Measurements from ENCODE around the gene SALL3.

DNA sequence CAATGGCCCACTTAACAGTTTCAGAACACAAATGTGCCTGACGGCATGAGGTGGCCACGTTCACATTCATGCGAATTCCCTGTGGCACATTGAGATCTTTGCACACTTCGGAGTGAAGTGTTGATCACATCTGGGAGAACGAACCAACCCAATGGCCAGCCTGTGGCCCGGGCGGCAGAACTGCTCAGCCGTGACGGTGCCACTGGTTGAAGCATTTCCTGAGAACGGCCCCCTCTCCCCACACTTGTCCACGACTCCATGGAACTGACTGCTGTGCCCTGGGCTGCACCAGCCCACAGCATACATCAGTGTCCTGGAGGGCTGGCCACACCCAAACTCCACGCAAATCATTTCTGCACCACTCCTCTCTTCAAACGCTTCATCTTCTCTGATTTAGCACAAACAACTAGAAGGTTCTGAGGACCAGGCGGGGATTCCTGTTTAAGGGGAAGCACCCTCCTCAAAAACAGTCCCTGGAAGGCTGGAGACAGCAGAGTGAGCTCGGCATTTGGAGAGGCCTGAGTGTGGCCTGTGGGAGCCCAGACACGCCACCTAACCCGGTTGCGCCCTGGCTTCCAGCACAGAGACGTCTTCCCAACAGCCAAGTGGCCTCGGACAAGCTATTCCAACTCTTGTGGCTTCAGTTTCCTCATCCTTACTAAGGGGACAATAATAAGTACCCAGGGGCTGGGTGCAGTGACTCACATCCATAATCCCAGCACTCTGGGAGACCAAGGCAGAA, 9.9 kb upstream of the SALL3 start:
- TF ChIP-seq, protein P1, sequence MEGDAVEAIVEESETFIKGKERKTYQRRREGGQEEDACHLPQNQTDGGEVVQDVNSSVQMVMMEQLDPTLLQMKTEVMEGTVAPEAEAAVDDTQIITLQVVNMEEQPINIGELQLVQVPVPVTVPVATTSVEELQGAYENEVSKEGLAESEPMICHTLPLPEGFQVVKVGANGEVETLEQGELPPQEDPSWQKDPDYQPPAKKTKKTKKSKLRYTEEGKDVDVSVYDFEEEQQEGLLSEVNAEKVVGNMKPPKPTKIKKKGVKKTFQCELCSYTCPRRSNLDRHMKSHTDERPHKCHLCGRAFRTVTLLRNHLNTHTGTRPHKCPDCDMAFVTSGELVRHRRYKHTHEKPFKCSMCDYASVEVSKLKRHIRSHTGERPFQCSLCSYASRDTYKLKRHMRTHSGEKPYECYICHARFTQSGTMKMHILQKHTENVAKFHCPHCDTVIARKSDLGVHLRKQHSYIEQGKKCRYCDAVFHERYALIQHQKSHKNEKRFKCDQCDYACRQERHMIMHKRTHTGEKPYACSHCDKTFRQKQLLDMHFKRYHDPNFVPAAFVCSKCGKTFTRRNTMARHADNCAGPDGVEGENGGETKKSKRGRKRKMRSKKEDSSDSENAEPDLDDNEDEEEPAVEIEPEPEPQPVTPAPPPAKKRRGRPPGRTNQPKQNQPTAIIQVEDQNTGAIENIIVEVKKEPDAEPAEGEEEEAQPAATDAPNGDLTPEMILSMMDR (conservative IDR thresholded peaks at IDR 0.05; ENCODE audit: low read depth, low read length), result no peak
- TF ChIP-seq POLR2A (IDR thresholded peaks at IDR 0.05; ENCODE audit: low read depth, low read length), result no peak
